Right atrium auricular region (tissue), 2 donors: ENCODE measurements around the gene RPS6KA1. TPM values are rescaled to one million over a fixed set of nuclear protein-coding genes. Genes with fewer than 3 reads are reported as not detected.
A peak's percentile ranks its signal among the peaks of the same experiment; 100 is the strongest.

Experiments
- DNase-seq: peaks from one replicate; pipeline ENCODE4 v3.0.0-alpha.2; 2019; ENCODE audit warnings: low spot score
- H3K27ac ChIP-seq, 2 donors: fragments of 200-600 bp; sonication (generic); 1 replicate in 1 of 2; 2 replicates in 1 of 2; pipeline ENCODE4 v1.5.1; 2016 to 2019
- H3K27me3 ChIP-seq, 2 donors: fragments of 200-600 bp; sonication (generic); one replicate each; pipeline versions ENCODE4 v1.5.1 to v1.6.0; 2017 to 2019
- H3K36me3 ChIP-seq: fragments of 200-600 bp; sonication (generic); one replicate; pipeline ENCODE4 v1.5.1; 2016
- H3K4me1 ChIP-seq, 2 donors: fragments of 200-600 bp; sonication (generic); one replicate each; pipeline versions ENCODE4 v1.5.1 to v1.6.0; 2017 to 2019
- H3K4me3 ChIP-seq, 2 donors: fragments of 200-600 bp; sonication (generic); 1 replicate in 1 of 2; 2 replicates in 1 of 2; pipeline ENCODE4 v1.5.1; 2017 to 2019; ENCODE audit warnings: mild to moderate bottlenecking in 1 of 2, moderate library complexity in 1 of 2
- H3K9me3 ChIP-seq, 2 donors: fragments of 200-600 bp; sonication (generic); one replicate each; pipeline ENCODE4 v1.5.1; 2019
- CTCF ChIP-seq, 2 donors: fragments of 200-600 bp; sonication (generic); IDR thresholded peaks; one replicate each; pipeline ENCODE4 v1.5.1; 2019; ENCODE audit warnings: antibody characterized with exemption in 2 of 2
- total RNA-seq, 2 donors: library from RNA; depleted of rRNA; stranded (reverse); fragments of >200 nt; gene quantifications; one replicate each; pipeline ENCODE4 v1.1.0, GENCODE V29; 2016

RPS6KA1 gene
- 1 to 10 TPM; 1.8 to 6.9 TPM for total RNA-seq

- DNase-seq, result no peak
- H3K27ac ChIP-seq, result peak within 1 kb of the TSS; percentile 20 to 64
- peak within 1 kb of the TSS; percentile 56 to 67 for H3K4me3 ChIP-seq
- no peaks in the 10 kb centered on the region for H3K36me3 ChIP-seq
- H3K27me3 ChIP-seq, result no peaks in the 10 kb centered on the region
- peaks cover 0 to 15% of the 10 kb centered on the region in 2 donors for H3K4me1 ChIP-seq
- H3K9me3 ChIP-seq, result no peaks in the 10 kb centered on the region
- no peak for TF ChIP-seq CTCF (IDR thresholded peaks at IDR 0.05)
Measured at GRCh38 chr1:26529655-26530409, at the start of gene RPS6KA1. Gene RPS6KA1 (plus strand): TSS chr1:26529761. CDS start chr1:26529921, 160 bp downstream.

DNA sequence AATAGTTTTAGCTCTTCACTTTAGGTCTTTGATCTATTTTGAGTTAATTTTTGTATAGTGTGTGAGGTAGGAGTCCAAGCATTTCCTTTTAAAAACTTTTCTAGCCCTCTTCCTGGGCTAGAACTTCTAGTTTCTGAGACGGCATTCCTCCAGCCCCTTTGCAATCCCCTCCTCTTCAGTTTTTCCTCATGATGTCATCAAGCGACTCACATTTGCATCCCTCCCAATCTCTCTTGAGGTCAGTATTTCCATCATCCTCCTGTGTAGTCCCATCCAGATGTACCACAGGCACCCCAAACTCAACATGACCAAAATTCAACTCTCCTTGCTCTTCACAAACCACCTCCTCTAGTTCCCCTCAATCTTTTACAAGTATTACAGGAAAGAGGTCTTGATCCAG is 46.6 kb upstream of the RPS6KA1 start:
- Histone ChIP-seq H3K27ac (no peak overlapping the region), H3K4me1 (no peaks in the 10 kb centered on the region), H3K36me3 (peaks cover 7% of the 10 kb centered on the region), H3K9me3 (no peaks in the 10 kb centered on the region), H3K4me3 (no peak overlapping the region), H3K27me3 (no peaks in the 10 kb centered on the region)
- TF ChIP-seq CTCF (IDR thresholded peaks at IDR 0.05), result no peak
- no peak for DNase-seq

DNA sequence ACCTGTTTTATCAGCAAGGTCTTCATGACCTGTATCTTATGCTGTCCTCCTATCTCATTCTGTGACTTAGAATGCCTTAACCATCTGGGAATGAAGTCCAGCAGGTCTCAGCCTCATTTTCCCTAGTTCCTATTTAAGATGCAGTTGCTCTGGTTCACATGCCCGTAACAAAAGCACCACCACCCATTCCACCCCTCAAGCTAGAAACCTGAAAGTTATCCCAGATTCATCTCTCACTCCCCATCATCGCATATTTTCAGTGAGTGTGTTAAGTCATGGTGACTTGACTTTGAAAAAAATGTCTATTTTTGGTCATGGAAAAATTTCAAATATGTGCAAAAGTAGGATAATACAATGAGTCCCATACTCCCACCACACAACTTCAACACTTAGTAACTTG is 45.6 kb upstream of the RPS6KA1 start:
- Histone ChIP-seq H3K27ac (no peak overlapping the region), H3K27me3 (no peaks in the 10 kb centered on the region), H3K4me1 (no peaks in the 10 kb centered on the region), H3K36me3 (peaks cover 7% of the 10 kb centered on the region), H3K9me3 (no peaks in the 10 kb centered on the region), H3K4me3 (no peak overlapping the region)
- TF ChIP-seq CTCF (IDR thresholded peaks at IDR 0.05), result no peak
- DNase-seq, result no peak

- TF ChIP-seq CTCF (IDR thresholded peaks at IDR 0.05), result no peak
- Histone ChIP-seq H3K4me1 (no peaks in the 10 kb centered on the region), H3K4me3 (no peak overlapping the region), H3K36me3 (no peaks in the 10 kb centered on the region), H3K27me3 (no peaks in the 10 kb centered on the region), H3K27ac (no peak overlapping the region), H3K9me3 (no peaks in the 10 kb centered on the region)
- DNase-seq, result no peak
Measured at GRCh38 chr1:26490155-26490554, 39.4 kb upstream of the RPS6KA1 start.

DNA sequence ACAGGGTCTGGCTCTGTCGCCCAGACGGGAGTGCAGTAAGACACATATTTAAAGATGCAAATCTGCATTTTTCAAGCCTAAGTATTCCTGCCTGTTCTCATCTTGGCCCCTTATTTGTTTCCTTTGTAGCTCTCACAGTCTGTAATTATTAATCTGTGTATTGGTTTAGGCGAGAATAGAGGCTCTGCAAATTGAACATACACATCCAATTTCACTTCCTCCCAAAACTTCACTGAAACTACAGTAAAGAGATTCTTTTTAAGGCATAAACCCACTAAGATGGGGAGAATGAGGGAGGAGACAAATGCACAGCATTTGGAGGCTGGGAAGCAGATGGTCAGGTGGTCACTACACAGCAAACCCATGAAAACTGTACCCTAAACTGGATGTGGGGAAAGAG is 36.3 kb upstream of the RPS6KA1 start:
- TF ChIP-seq CTCF (IDR thresholded peaks at IDR 0.05), result no peak
- Histone ChIP-seq H3K9me3 (no peaks in the 10 kb centered on the region), H3K4me1 (no peaks in the 10 kb centered on the region), H3K27ac (no peak overlapping the region), H3K36me3 (no peaks in the 10 kb centered on the region), H3K4me3 (no peak overlapping the region), H3K27me3 (no peaks in the 10 kb centered on the region)
- no peak for DNase-seq

DNA sequence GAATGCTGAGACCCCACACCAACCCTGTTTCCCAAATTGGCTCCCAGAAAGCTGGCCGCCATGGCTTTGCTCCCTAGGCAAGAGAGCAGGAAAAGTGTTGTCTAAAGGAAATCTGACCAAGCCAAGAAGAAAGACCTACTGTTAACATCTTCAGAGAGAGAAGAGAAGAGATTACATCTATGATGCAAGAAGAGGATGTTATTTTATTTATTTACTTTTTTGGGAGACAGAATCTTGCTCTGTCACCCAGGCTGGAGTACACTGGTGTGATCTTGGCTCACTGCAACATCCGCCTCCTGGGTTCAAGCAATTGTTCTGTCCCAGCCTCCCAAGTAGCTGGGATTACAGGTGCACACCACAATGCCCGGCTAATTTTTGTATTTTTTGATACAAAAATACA is 35.6 kb upstream of the RPS6KA1 start:
- Histone ChIP-seq H3K9me3 (no peaks in the 10 kb centered on the region), H3K4me3 (no peak overlapping the region), H3K27me3 (no peaks in the 10 kb centered on the region), H3K27ac (no peak overlapping the region), H3K36me3 (no peaks in the 10 kb centered on the region), H3K4me1 (no peaks in the 10 kb centered on the region)
- no peak for TF ChIP-seq CTCF (IDR thresholded peaks at IDR 0.05)
- no peak for DNase-seq
